Ovary (tissue), 3 donors: Measurements from ENCODE around the gene SWAP70.
"Not testable (repeated sequence)": the region's sequence is repeated elsewhere in the genome, so short reads cannot be mapped to it uniquely, and the experiment has no call there.

ENCODE experiments used
- CTCF ChIP-seq, 3 donors: fragments of 450-650 bp in 2 of 3; fragments of 200-600 bp in 1 of 3; IDR thresholded peaks; one replicate each; pipeline versions ENCODE4 v1.5.1 to v1.8.0; 2016 to 2022; ENCODE audit warnings: antibody characterized with exemption in 3 of 3, mild to moderate bottlenecking in 1 of 3
- EP300 ChIP-seq: sonication (generic); formaldehyde crosslinking; IDR thresholded peaks from one replicate; pipeline ENCODE4 v1.6.1; 2017; ENCODE audit warnings: antibody characterized with exemption
- POLR2A ChIP-seq: fragments of 450-650 bp; IDR thresholded peaks from one replicate; pipeline ENCODE4 v1.6.1; 2017; ENCODE audit warnings: antibody characterized with exemption, mild to moderate bottlenecking, moderate library complexity
- donor health status: DM: no; HTN: no; CAD: no.

DNA sequence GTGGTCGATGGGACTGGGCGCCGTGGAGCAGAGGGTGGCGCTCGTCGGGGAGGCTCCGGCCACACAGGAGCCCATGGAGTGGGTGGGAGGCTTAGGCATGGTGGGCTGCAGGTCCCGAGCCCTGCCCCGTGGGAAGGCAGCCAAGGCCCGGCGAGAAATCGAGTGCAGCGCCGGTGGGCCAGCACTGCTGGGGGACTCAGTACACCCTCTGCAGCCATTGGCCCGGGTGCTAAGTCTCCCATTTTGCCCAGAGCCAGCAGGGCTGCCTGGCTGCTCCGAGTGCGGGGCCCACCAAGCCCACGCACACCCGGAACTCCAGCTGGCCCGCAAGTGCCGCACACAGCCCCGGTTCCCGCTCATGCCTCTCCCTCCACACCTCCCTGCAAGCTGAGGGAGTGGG, 40.8 kb upstream of the SWAP70 start:
- TF ChIP-seq CTCF (IDR thresholded peaks at IDR 0.05); POLR2A; EP300: not testable (repeated sequence)
